Hepatocyte (in vitro differentiated cells): Measurements from ENCODE around the gene ARHGAP26.

ENCODE experiments used
- CTCF ChIP-seq: fragments of 200-600 bp; sonication (generic); IDR thresholded peaks from 2 replicates; pipeline ENCODE4 v1.5.1; 2016; ENCODE audit warnings: antibody characterized with exemption, mild to moderate bottlenecking; ENCODE audit not compliant: poor library complexity
- EZH2 ChIP-seq: fragments of 200-600 bp; sonication (generic); IDR thresholded peaks from 2 replicates; pipeline ENCODE4 v1.6.1; 2016; ENCODE audit warnings: antibody characterized with exemption, mild to moderate bottlenecking, borderline replicate concordance

- no peak for TF ChIP-seq CTCF
- no peak for TF ChIP-seq EZH2
These were observed 175.1 kb downstream of the ARHGAP26 start for GRCh38 chr5:142945321-142945720.
